IPS-20b (cell line): ENCODE results near the gene ANKRD44.

Source experiments
- H3K27ac ChIP-seq: one replicate; pipeline ENCODE4 v1.5.1; 2013; ENCODE audit warnings: low read length
- H3K27me3 ChIP-seq: 2 replicates; pipeline ENCODE4 v1.6.1; 2013; ENCODE audit warnings: mild to moderate bottlenecking, low read length, inconsistent platforms; ENCODE audit not compliant: insufficient read depth
- H3K36me3 ChIP-seq: 2 replicates; pipeline ENCODE4 v1.6.1; 2013; ENCODE audit warnings: low read depth, mild to moderate bottlenecking, inconsistent platforms, low read length, moderate library complexity; ENCODE audit not compliant: insufficient read depth
- H3K4me1 ChIP-seq: 2 replicates; pipeline ENCODE4 v1.6.1; 2013; ENCODE audit warnings: mild to moderate bottlenecking, control low read depth, inconsistent platforms, low read length, moderate library complexity; ENCODE audit not compliant: insufficient read depth
- H3K4me3 ChIP-seq: 2 replicates; pipeline ENCODE4 v1.5.1; 2013; ENCODE audit warnings: mild to moderate bottlenecking, low read length, inconsistent platforms
- H3K9ac ChIP-seq: 2 replicates; pipeline ENCODE4 v1.6.1; 2013; ENCODE audit warnings: low read depth, mild to moderate bottlenecking, inconsistent platforms, low read length, moderate library complexity
- H3K9me3 ChIP-seq: 2 replicates; pipeline ENCODE4 v1.6.1; 2013; ENCODE audit warnings: mild to moderate bottlenecking, low read depth, low read length, inconsistent platforms; ENCODE audit not compliant: insufficient read depth

ANKRD44 gene

GRCh38 chr2:197312186-197312585 is 1.6 kb upstream of the ANKRD44 start:
- no peak overlapping the region for H3K4me3 ChIP-seq
- peaks cover 64% of the 10 kb centered on the region for H3K27me3 ChIP-seq
- H3K36me3 ChIP-seq = no peaks in the 10 kb centered on the region
- H3K9me3 ChIP-seq = no peaks in the 10 kb centered on the region
- 0 out of 2 replicates have a peak, but pooled peaks cover 4% of the 10 kb centered on the region for H3K4me1 ChIP-seq
- no peak overlapping the region for H3K9ac ChIP-seq
- no peak overlapping the region for H3K27ac ChIP-seq

- H3K27me3 ChIP-seq = peaks cover 64% of the 10 kb centered on the region
These were observed 947 bp upstream of the ANKRD44 start for GRCh38 chr2:197311421-197312033.

GRCh38 chr2:197310987-197311420 is 424 bp upstream of the ANKRD44 start:
- Histone ChIP-seq H3K4me3 (peak overlapping the region; percentile 66), H3K9me3 (no peaks in the 10 kb centered on the region), H3K27me3 (peaks cover 64% of the 10 kb centered on the region), H3K36me3 (no peaks in the 10 kb centered on the region), H3K4me1 (0 out of 2 replicates have a peak, but pooled peaks cover 4% of the 10 kb centered on the region), H3K9ac (peak overlapping the region; percentile 52; the same call in 1 of the 2 replicates), H3K27ac (no peak overlapping the region)

More at GRCh38 chr2:197311421-197312033, 947 bp upstream of the ANKRD44 start:
- peak overlapping the region; percentile 52; the same call in 1 of the 2 replicates for H3K9ac ChIP-seq
- H3K27ac ChIP-seq = no peak overlapping the region
- H3K9me3 ChIP-seq = no peaks in the 10 kb centered on the region
- no peaks in the 10 kb centered on the region for H3K36me3 ChIP-seq
- H3K4me3 ChIP-seq = peak overlapping the region; percentile 66
- H3K4me1 ChIP-seq = 0 out of 2 replicates have a peak, but pooled peaks cover 4% of the 10 kb centered on the region

- Histone ChIP-seq H3K27me3 (peaks cover 64% of the 10 kb centered on the region), H3K4me3 (peak overlapping the region; percentile 79), H3K36me3 (no peaks in the 10 kb centered on the region), H3K27ac (no peak overlapping the region), H3K9ac (peak overlapping the region; percentile 4; the same call in 1 of the 2 replicates), H3K9me3 (no peaks in the 10 kb centered on the region), H3K4me1 (0 out of 2 replicates have a peak, but pooled peaks cover 4% of the 10 kb centered on the region)
These were observed 819 bp downstream of the ANKRD44 start for GRCh38 chr2:197309691-197310231.

- 0 out of 2 replicates have a peak, but pooled peaks cover 4% of the 10 kb centered on the region for H3K4me1 ChIP-seq
- H3K9ac ChIP-seq = peak overlapping the region; percentile 4; the same call in 1 of the 2 replicates
- no peaks in the 10 kb centered on the region for H3K9me3 ChIP-seq
- no peaks in the 10 kb centered on the region for H3K36me3 ChIP-seq
- H3K4me3 ChIP-seq = peak overlapping the region; percentile 79; the same call in 1 of the 2 replicates
- H3K27ac ChIP-seq = no peak overlapping the region
- peaks cover 59% of the 10 kb centered on the region for H3K27me3 ChIP-seq
These were observed 1.4 kb downstream of the ANKRD44 start for GRCh38 chr2:197308996-197309690.

GRCh38 chr2:197308585-197308984 is 2.0 kb downstream of the ANKRD44 start:
- Histone ChIP-seq H3K27ac (no peak overlapping the region), H3K9me3 (no peaks in the 10 kb centered on the region), H3K27me3 (peaks cover 54% of the 10 kb centered on the region), H3K4me1 (0 out of 2 replicates have a peak, but pooled peaks cover 4% of the 10 kb centered on the region), H3K36me3 (no peaks in the 10 kb centered on the region), H3K9ac (no peak overlapping the region), H3K4me3 (no peak overlapping the region)

- Histone ChIP-seq H3K9me3 (no peaks in the 10 kb centered on the region), H3K27me3 (peaks cover 49% of the 10 kb centered on the region), H3K27ac (no peak overlapping the region), H3K9ac (no peak overlapping the region), H3K4me3 (no peak overlapping the region), H3K36me3 (no peaks in the 10 kb centered on the region), H3K4me1 (0 out of 2 replicates have a peak, but pooled peaks cover 4% of the 10 kb centered on the region)
These were observed 2.6 kb downstream of the ANKRD44 start for GRCh38 chr2:197307933-197308521.

GRCh38 chr2:197307236-197307932 is 3.2 kb downstream of the ANKRD44 start:
- H3K36me3 ChIP-seq = no peaks in the 10 kb centered on the region
- H3K4me1 ChIP-seq = 0 out of 2 replicates have a peak, but pooled peaks cover 4% of the 10 kb centered on the region
- no peak overlapping the region for H3K27ac ChIP-seq
- no peak overlapping the region for H3K9ac ChIP-seq
- H3K27me3 ChIP-seq = peaks cover 43% of the 10 kb centered on the region
- no peaks in the 10 kb centered on the region for H3K9me3 ChIP-seq
- no peak overlapping the region for H3K4me3 ChIP-seq

- Histone ChIP-seq H3K9ac (no peak overlapping the region), H3K4me3 (no peak overlapping the region), H3K9me3 (no peaks in the 10 kb centered on the region), H3K36me3 (no peaks in the 10 kb centered on the region), H3K27ac (no peak overlapping the region), H3K4me1 (0 out of 2 replicates have a peak, but pooled peaks cover 4% of the 10 kb centered on the region), H3K27me3 (peaks cover 35% of the 10 kb centered on the region)
These were observed 3.9 kb downstream of the ANKRD44 start for GRCh38 chr2:197306696-197307040.

GRCh38 chr2:197306024-197306695 is 4.4 kb downstream of the ANKRD44 start:
- Histone ChIP-seq H3K9me3 (no peaks in the 10 kb centered on the region), H3K27me3 (peaks cover 30% of the 10 kb centered on the region), H3K9ac (no peak overlapping the region), H3K27ac (no peak overlapping the region), H3K4me1 (0 out of 2 replicates have a peak, but pooled peaks cover under 1% of the 10 kb centered on the region), H3K4me3 (no peak overlapping the region), H3K36me3 (no peaks in the 10 kb centered on the region)
